Hepatocyte (in vitro differentiated cells): ENCODE measurements around the gene TTLL1. TPM values are rescaled to one million over a fixed set of nuclear protein-coding genes. Genes with fewer than 3 reads are reported as not detected.
"Not testable (repeated sequence)": the region's sequence is repeated elsewhere in the genome, so short reads cannot be mapped to it uniquely, and the experiment has no call there.

Source experiments
- DNase-seq: peaks from one replicate; pipeline ENCODE4 v3.0.0-alpha.2; 2016; ENCODE audit warnings: low spot score
- H2AFZ ChIP-seq: fragments of 200-600 bp; sonication (generic); 2 replicates; pipeline ENCODE4 v1.6.0; 2016; ENCODE audit warnings: antibody characterized with exemption, mild to moderate bottlenecking
- H3K27ac ChIP-seq: fragments of 200-600 bp; sonication (generic); 2 replicates; pipeline ENCODE4 v1.5.1; 2016; ENCODE audit warnings: mild to moderate bottlenecking
- H3K27me3 ChIP-seq: fragments of 200-600 bp; sonication (generic); 2 replicates; pipeline ENCODE4 v1.6.1; 2016
- H3K36me3 ChIP-seq: fragments of 200-600 bp; sonication (generic); replicated peaks from 2 replicates; pipeline ENCODE4 v1.5.1; 2016; ENCODE audit warnings: low read depth; ENCODE audit not compliant: insufficient read depth
- H3K4me1 ChIP-seq: fragments of 200-600 bp; sonication (generic); 2 replicates; pipeline ENCODE4 v1.5.1; 2016; ENCODE audit warnings: mild to moderate bottlenecking, moderate library complexity; ENCODE audit not compliant: insufficient read depth
- H3K4me2 ChIP-seq: fragments of 200-600 bp; sonication (generic); 2 replicates; pipeline ENCODE4 v1.6.0; 2016
- H3K4me3 ChIP-seq: fragments of 200-600 bp; sonication (generic); 2 replicates; pipeline ENCODE4 v1.5.1; 2016; ENCODE audit warnings: mild to moderate bottlenecking
- H3K79me2 ChIP-seq: fragments of 200-600 bp; sonication (generic); 2 replicates; pipeline ENCODE4 v1.6.0; 2017; ENCODE audit warnings: mild to moderate bottlenecking
- H3K9me2 ChIP-seq: fragments of 200-600 bp; sonication (generic); replicated peaks from 2 replicates; pipeline ENCODE4 v1.6.0; 2017; ENCODE audit warnings: mild to moderate bottlenecking; ENCODE audit not compliant: insufficient read depth
- H3K9me3 ChIP-seq: fragments of 200-600 bp; sonication (generic); 2 replicates; pipeline ENCODE4 v1.5.1; 2016; ENCODE audit warnings: low read depth, mild to moderate bottlenecking
- H4K20me1 ChIP-seq: fragments of 200-600 bp; sonication (generic); 2 replicates; pipeline ENCODE4 v1.6.0; 2016; ENCODE audit warnings: mild to moderate bottlenecking; ENCODE audit not compliant: insufficient read depth, poor library complexity, severe bottlenecking
- EZH2 ChIP-seq: fragments of 200-600 bp; sonication (generic); IDR thresholded peaks from 2 replicates; pipeline ENCODE4 v1.6.1; 2016; ENCODE audit warnings: antibody characterized with exemption, mild to moderate bottlenecking, borderline replicate concordance
- EZH2phosphoT487 ChIP-seq: fragments of 200-600 bp; sonication (generic); IDR thresholded peaks from one replicate; pipeline ENCODE4 v1.6.1; 2018; ENCODE audit warnings: antibody characterized with exemption, mild to moderate bottlenecking, low read depth, moderate library complexity; ENCODE audit not compliant: unreplicated experiment, severe bottlenecking
- WGBS: methylation state at CpG from one replicate; pipeline ENCODE4 v1.1.6; 2016; ENCODE audit warnings: low lambda C conversion rate; ENCODE audit errors: missing lambda C conversion rate; 5-methylcytosine and 5-hydroxymethylcytosine counted together
- polyA plus RNA-seq: library from polyadenylated mRNA; unstranded; fragments of >200 nt; fragmentation: Nextera tagmentation; extraction: Ambion mirVana; gene quantifications from 2 replicates; pipeline ENCODE4 v1.2.1, GENCODE V29; 2016
- total RNA-seq: library from RNA; depleted of rRNA; stranded (reverse); fragments of >200 nt; gene quantifications from 2 replicates; pipeline ENCODE4 v1.2.3, GENCODE V29; 2014
- TF ChIP-seq, protein P1 (sequence below): fragments of 200-600 bp; sonication (generic); IDR thresholded peaks from 2 replicates; pipeline ENCODE4 v1.5.1; 2016; ENCODE audit warnings: antibody characterized with exemption, mild to moderate bottlenecking; ENCODE audit not compliant: poor library complexity

The TTLL1 gene
- total and polyA plus RNA-seq, 2 experiments from 2014 or later = 6.4 to 8.7 TPM

DNA sequence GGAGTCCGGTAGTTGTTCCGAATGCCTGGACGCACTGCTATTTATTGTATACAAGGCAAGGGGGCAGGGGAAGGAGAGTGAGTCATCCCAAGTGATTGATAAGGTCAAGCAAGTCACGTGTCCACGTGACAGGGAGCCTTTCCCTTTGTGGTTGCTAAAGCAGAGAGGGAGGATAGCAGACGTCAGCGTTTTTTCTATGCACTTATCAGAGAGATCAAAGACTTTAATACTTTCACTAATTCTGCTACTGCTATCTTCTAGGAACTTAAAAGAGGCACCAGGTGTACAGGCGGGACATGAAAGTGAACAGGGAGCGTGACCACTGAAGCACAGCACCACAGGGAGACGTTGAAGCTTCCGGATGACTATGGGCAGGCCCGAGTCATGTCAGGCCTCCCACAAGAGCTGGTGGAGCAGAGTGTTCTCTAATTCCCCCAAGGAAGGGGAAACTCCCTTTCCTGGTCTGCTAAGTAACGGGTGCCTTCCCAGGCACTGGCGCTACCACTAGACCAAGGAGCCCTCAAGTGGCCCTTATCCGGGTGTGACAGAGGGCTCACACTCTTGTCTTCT lies 14.9 kb upstream of the TTLL1 start:
- H4K20me1 ChIP-seq, H3K27me3 ChIP-seq, H3K36me3 ChIP-seq, H3K9me2 ChIP-seq, H3K4me3 ChIP-seq, H2AFZ ChIP-seq, H3K9me3 ChIP-seq, H3K79me2 ChIP-seq: not testable (repeated sequence)
- TF ChIP-seq EZH2phosphoT487 = peak; percentile 99
- peak overlapping the region; percentile 50 for H3K4me2 ChIP-seq
- H3K27ac ChIP-seq = peak overlapping the region; percentile 68
- peak; percentile 92 for DNase-seq
- 25% methylated on average over 15 of the region's 15 CpGs for WGBS
- peaks cover 12% of the 10 kb centered on the region for H3K4me1 ChIP-seq

DNA sequence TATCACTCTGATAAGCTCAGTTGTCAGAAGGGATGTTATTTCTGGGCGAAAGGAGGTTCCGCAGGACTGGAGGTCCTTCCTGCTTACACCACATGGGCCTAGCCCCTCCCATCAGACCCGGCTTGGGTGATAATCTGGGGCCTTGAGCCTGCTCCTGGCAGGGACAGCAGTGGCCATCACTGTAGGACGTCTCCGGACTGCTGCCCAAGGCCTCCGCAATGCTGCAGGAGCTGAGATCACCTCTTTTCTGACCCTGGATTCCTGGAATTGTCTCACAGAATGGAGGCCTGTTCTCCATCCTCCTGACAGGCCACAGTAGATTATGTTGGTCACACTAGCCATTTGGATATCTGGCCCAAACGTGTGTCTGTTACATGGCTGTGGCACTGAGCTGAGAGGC lies 12.1 kb upstream of the TTLL1 start:
- TF ChIP-seq EZH2 = no peak
- TF ChIP-seq, protein P1, sequence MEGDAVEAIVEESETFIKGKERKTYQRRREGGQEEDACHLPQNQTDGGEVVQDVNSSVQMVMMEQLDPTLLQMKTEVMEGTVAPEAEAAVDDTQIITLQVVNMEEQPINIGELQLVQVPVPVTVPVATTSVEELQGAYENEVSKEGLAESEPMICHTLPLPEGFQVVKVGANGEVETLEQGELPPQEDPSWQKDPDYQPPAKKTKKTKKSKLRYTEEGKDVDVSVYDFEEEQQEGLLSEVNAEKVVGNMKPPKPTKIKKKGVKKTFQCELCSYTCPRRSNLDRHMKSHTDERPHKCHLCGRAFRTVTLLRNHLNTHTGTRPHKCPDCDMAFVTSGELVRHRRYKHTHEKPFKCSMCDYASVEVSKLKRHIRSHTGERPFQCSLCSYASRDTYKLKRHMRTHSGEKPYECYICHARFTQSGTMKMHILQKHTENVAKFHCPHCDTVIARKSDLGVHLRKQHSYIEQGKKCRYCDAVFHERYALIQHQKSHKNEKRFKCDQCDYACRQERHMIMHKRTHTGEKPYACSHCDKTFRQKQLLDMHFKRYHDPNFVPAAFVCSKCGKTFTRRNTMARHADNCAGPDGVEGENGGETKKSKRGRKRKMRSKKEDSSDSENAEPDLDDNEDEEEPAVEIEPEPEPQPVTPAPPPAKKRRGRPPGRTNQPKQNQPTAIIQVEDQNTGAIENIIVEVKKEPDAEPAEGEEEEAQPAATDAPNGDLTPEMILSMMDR = no peak
- TF ChIP-seq EZH2phosphoT487 = no peak
- no peaks in the 10 kb centered on the region for H3K27me3 ChIP-seq
- H3K9me2 ChIP-seq = no peaks in the 10 kb centered on the region
- WGBS = 60% methylated on average over 7 of the region's 7 CpGs
- H3K9me3 ChIP-seq = no peaks in the 10 kb centered on the region
- H3K36me3 ChIP-seq = no peaks in the 10 kb centered on the region
- no peaks in the 10 kb centered on the region for H3K79me2 ChIP-seq
- H2AFZ ChIP-seq = no peak overlapping the region
- H4K20me1 ChIP-seq = no peaks in the 10 kb centered on the region
- no peak overlapping the region for H3K4me3 ChIP-seq
- DNase-seq = no peak
- no peak overlapping the region for H3K4me2 ChIP-seq
- H3K4me1 ChIP-seq = peaks cover 12% of the 10 kb centered on the region
- no peak overlapping the region for H3K27ac ChIP-seq

DNA sequence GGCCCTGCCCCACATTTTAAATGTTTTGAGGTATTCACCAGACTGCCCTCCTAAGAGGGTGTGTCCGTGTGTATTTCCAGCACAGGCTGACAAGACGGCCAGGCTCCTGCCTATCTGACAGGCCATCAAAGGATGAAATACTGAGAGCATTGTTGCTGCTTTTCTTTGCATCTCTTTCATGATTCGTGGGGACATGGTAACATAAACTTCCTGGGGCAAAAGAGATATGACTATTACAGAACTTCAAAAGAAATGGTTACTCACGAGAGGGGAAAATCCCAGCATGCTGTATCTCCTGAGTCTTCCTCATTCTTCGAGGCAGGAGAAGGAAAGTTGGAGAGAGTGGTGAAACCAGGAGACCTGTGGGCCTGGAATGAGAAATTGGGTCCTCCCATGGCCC lies 11.0 kb upstream of the TTLL1 start:
- Histone ChIP-seq H2AFZ (no peak overlapping the region), H3K9me2 (no peaks in the 10 kb centered on the region), H3K27me3 (no peaks in the 10 kb centered on the region), H3K4me2 (no peak overlapping the region), H3K27ac (peak overlapping the region; percentile 69), H3K4me3 (no peak overlapping the region), H3K4me1 (peaks cover 12% of the 10 kb centered on the region), H4K20me1 (no peaks in the 10 kb centered on the region), H3K9me3 (no peaks in the 10 kb centered on the region), H3K36me3 (no peaks in the 10 kb centered on the region), H3K79me2 (no peaks in the 10 kb centered on the region)
- no peak for DNase-seq
- TF ChIP-seq, protein P1 = no peak
- TF ChIP-seq EZH2 = no peak
- no peak for TF ChIP-seq EZH2phosphoT487
- WGBS = 42% methylated on average over 5 of the region's 5 CpGs

- no peak overlapping the region for H2AFZ ChIP-seq
- no peak for TF ChIP-seq EZH2phosphoT487
- TF ChIP-seq EZH2 = no peak
- TF ChIP-seq, protein P1 = no peak
- no peaks in the 10 kb centered on the region for H3K27me3 ChIP-seq
- no peaks in the 10 kb centered on the region for H4K20me1 ChIP-seq
- 86% methylated on average over 4 of the region's 4 CpGs for WGBS
- peaks cover 5% of the 10 kb centered on the region for H3K4me1 ChIP-seq
- no peaks in the 10 kb centered on the region for H3K9me2 ChIP-seq
- DNase-seq = no peak
- no peaks in the 10 kb centered on the region for H3K9me3 ChIP-seq
- no peaks in the 10 kb centered on the region for H3K79me2 ChIP-seq
- H3K4me2 ChIP-seq = no peak overlapping the region
- no peaks in the 10 kb centered on the region for H3K36me3 ChIP-seq
- H3K27ac ChIP-seq = no peak overlapping the region
- no peak overlapping the region for H3K4me3 ChIP-seq
Observed at GRCh38 chr22:43099095-43099494, 9.9 kb upstream of the TTLL1 start.
